H1 (cell line): ENCODE results near the gene ABLIM1. TPM values are rescaled to one million over a fixed set of nuclear protein-coding genes. Genes with fewer than 3 reads are reported as not detected.

Source experiments
- CTCF ChIA-PET: fragments of 300-600 bp; sonication (Branson Sonifier 250); formaldehyde crosslinking; loops from one replicate; lab custom pipeline; 2021; ENCODE audit not compliant: partially characterized antibody; lab: Charles Lee
- POLR2A ChIA-PET: fragments of 300-600 bp; sonication (Branson Sonifier 250); formaldehyde crosslinking; loops from one replicate; lab custom pipeline; 2021; ENCODE audit warnings: inconsistent platforms; ENCODE audit not compliant: partially characterized antibody; lab: Charles Lee
- DNase-seq, 2 experiments: peaks; one replicate each; pipeline versions ENCODE4 v3.0.0 to v3.0.0-alpha.2; 2010 to 2022; ENCODE audit warnings: low spot score in 2 of 2, low read depth in 1 of 2, mixed read lengths in 1 of 2
- FAIRE-seq: peaks from 2 replicates; lab custom pipeline; 2011; peaks lifted over from hg19 to GRCh38; lab: Jason Lieb, UNC
- H2AFZ ChIP-seq: 2 replicates; pipeline ENCODE4 v1.8.1; 2012; ENCODE audit warnings: low read length, inconsistent platforms
- H2AK5ac ChIP-seq: 2 replicates; pipeline ENCODE4 v1.6.1; 2013; ENCODE audit warnings: low read depth, low read length
- H2BK120ac ChIP-seq: replicated peaks from 2 replicates; pipeline ENCODE3; 2013; ENCODE audit warnings: low read depth, low read length, inconsistent platforms
- H2BK12ac ChIP-seq: 2 replicates; pipeline ENCODE4 v1.6.1; 2013; ENCODE audit warnings: low read depth, low read length
- H2BK15ac ChIP-seq: 2 replicates; pipeline ENCODE4 v1.6.1; 2013; ENCODE audit warnings: low read length
- H2BK20ac ChIP-seq: 2 replicates; pipeline ENCODE4 v1.6.1; 2013; ENCODE audit warnings: low read length
- H2BK5ac ChIP-seq: 2 replicates; pipeline ENCODE4 v1.6.1; 2013; ENCODE audit warnings: low read depth, low read length
- H3K14ac ChIP-seq: 2 replicates; pipeline ENCODE4 v1.6.1; 2013; ENCODE audit warnings: inconsistent platforms; ENCODE audit not compliant: insufficient read length
- H3K18ac ChIP-seq: 2 replicates; pipeline ENCODE4 v1.6.1; 2013; ENCODE audit warnings: low read length; ENCODE audit errors: extremely low read depth
- H3K23ac ChIP-seq: 2 replicates; pipeline ENCODE4 v1.6.1; 2013; ENCODE audit warnings: inconsistent platforms; ENCODE audit not compliant: insufficient read length
- H3K23me2 ChIP-seq: 2 replicates; pipeline ENCODE4 v1.6.1; 2013; ENCODE audit warnings: low read depth, low read length
- H3K27ac ChIP-seq: 2 replicates; pipeline ENCODE4 v1.6.1; 2011; ENCODE audit warnings: low read depth, low read length, inconsistent platforms
- H3K27me3 ChIP-seq, 4 experiments: replicated peaks in 1 of 4; 1 replicate in 1 of 4; 2 replicates in 3 of 4; pipeline versions ENCODE4 v1.6.1 to v1.8.1; 2011 to 2013; ENCODE audit warnings: low read length in 3 of 4, mild to moderate bottlenecking in 3 of 4, inconsistent platforms in 2 of 4, mixed read lengths in 2 of 4, moderate library complexity in 1 of 4; ENCODE audit not compliant: control insufficient read depth in 3 of 4, insufficient read depth in 3 of 4; ENCODE audit errors: extremely low read depth in 1 of 4
- H3K36me3 ChIP-seq, 4 experiments: 2 replicates each; pipeline versions ENCODE4 v1.6.1 to v1.8.1; 2011 to 2013; ENCODE audit warnings: mild to moderate bottlenecking in 4 of 4, low read length in 3 of 4, moderate library complexity in 2 of 4, control low read depth in 1 of 4, inconsistent platforms in 1 of 4; ENCODE audit not compliant: insufficient read depth in 4 of 4, control insufficient read depth in 2 of 4
- H3K4ac ChIP-seq: replicated peaks from 2 replicates; pipeline ENCODE3; 2013; ENCODE audit warnings: low read length, low read depth, mixed read lengths, inconsistent platforms; ENCODE audit not compliant: insufficient read length
- H3K4me1 ChIP-seq, 4 experiments: replicated peaks in 1 of 4; 1 replicate in 1 of 4; 2 replicates in 3 of 4; pipeline versions ENCODE4 v1.6.1 to v1.8.1; 2011 to 2013; ENCODE audit warnings: low read length in 3 of 4, inconsistent platforms in 2 of 4, mixed read lengths in 1 of 4; ENCODE audit not compliant: insufficient read depth in 4 of 4, control insufficient read depth in 3 of 4
- H3K4me2 ChIP-seq, 2 experiments: 2 replicates each; pipeline versions ENCODE4 v1.6.1 to v1.8.1; 2011 to 2013; ENCODE audit warnings: low read depth in 2 of 2, low read length in 2 of 2, control low read depth in 1 of 2, inconsistent platforms in 1 of 2, mild to moderate bottlenecking in 1 of 2; ENCODE audit not compliant: insufficient read depth in 1 of 2
- H3K4me3 ChIP-seq, 4 experiments: fragments of 200-600, 300-600 bp in 1 of 4; sonication (generic), shearing (Covaris generic), sonication (Bioruptor Twin) in 1 of 4; 2 replicates each; pipeline versions ENCODE4 v1.5.1 to v1.8.1; 2011 to 2016; ENCODE audit warnings: low read length in 4 of 4, low read depth in 3 of 4, control low read depth in 2 of 4, inconsistent platforms in 2 of 4, mild to moderate bottlenecking in 2 of 4, mixed read lengths in 1 of 4, moderate library complexity in 1 of 4; ENCODE audit not compliant: insufficient read depth in 2 of 4; ENCODE audit errors: extremely low read depth in 1 of 4
- H3K56ac ChIP-seq: replicated peaks from 2 replicates; pipeline ENCODE3; 2013; ENCODE audit warnings: low read depth, mild to moderate bottlenecking, mixed read lengths, low read length, inconsistent platforms; ENCODE audit not compliant: insufficient read length
- H3K79me1 ChIP-seq: 2 replicates; pipeline ENCODE4 v1.6.1; 2013; ENCODE audit warnings: low read depth, low read length, control low read depth
- H3K79me2 ChIP-seq, 2 experiments: 2 replicates each; pipeline versions ENCODE4 v1.6.1 to v1.8.1; 2012 to 2013; ENCODE audit warnings: low read length in 2 of 2, mild to moderate bottlenecking in 2 of 2, inconsistent platforms in 1 of 2; ENCODE audit not compliant: insufficient read depth in 2 of 2, control insufficient read depth in 1 of 2
- H3K9ac ChIP-seq, 4 experiments: replicated peaks in 1 of 4; 1 replicate in 1 of 4; 2 replicates in 3 of 4; pipeline versions ENCODE4 v1.6.1 to v1.8.1; 2011 to 2013; ENCODE audit warnings: low read depth in 3 of 4, low read length in 3 of 4, control low read depth in 2 of 4, mild to moderate bottlenecking in 2 of 4, moderate library complexity in 2 of 4, inconsistent platforms in 1 of 4; ENCODE audit errors: extremely low read depth in 1 of 4
- H3K9me3 ChIP-seq, 2 experiments: 2 replicates each; pipeline versions ENCODE4 v1.6.1 to v1.8.1; 2012 to 2013; ENCODE audit warnings: mild to moderate bottlenecking in 2 of 2, moderate library complexity in 2 of 2, control low read depth in 1 of 2, inconsistent platforms in 1 of 2, low read depth in 1 of 2, low read length in 1 of 2, mixed read lengths in 1 of 2; ENCODE audit not compliant: insufficient read depth in 2 of 2
- H4K20me1 ChIP-seq, 2 experiments: replicated peaks in 1 of 2; 2 replicates each; pipeline versions ENCODE3 to v1.8.1; 2011 to 2013; ENCODE audit warnings: inconsistent platforms in 2 of 2, low read length in 2 of 2, mild to moderate bottlenecking in 1 of 2; ENCODE audit not compliant: insufficient read depth in 2 of 2, control insufficient read depth in 1 of 2
- H4K5ac ChIP-seq: 2 replicates; pipeline ENCODE4 v1.6.1; 2013; ENCODE audit warnings: low read length, low read depth, mixed read lengths, inconsistent platforms; ENCODE audit not compliant: insufficient read length
- H4K8ac ChIP-seq: 2 replicates; pipeline ENCODE4 v1.8.0; 2013; ENCODE audit warnings: mild to moderate bottlenecking, moderate library complexity, low read length, inconsistent platforms; ENCODE audit not compliant: insufficient read depth; ENCODE audit errors: extremely low read depth
- H4K91ac ChIP-seq: replicated peaks from 2 replicates; pipeline ENCODE3; 2013; ENCODE audit warnings: low read length, mixed read lengths, inconsistent platforms; ENCODE audit not compliant: insufficient read length
- ASH2L ChIP-seq: fragments of 200-600, 300-600 bp; sonication (generic); IDR thresholded peaks from one replicate; pipeline ENCODE4 v1.7.1; 2017; ENCODE audit warnings: low read length
- BACH1 ChIP-seq: IDR thresholded peaks from 2 replicates; pipeline ENCODE4 v1.6.1; 2012; ENCODE audit warnings: low read length, improper control_type of control experiment
- GABPA ChIP-seq: IDR thresholded peaks from 2 replicates; pipeline ENCODE4 v1.6.1; 2011; ENCODE audit warnings: mild to moderate bottlenecking, low read length, moderate library complexity, borderline replicate concordance; ENCODE audit not compliant: insufficient read depth
- KDM1A ChIP-seq: fragments of 200-600, 300-600 bp; sonication (generic); IDR thresholded peaks from 2 replicates; pipeline ENCODE4 v1.7.1; 2016; ENCODE audit warnings: mild to moderate bottlenecking, low read length, borderline replicate concordance
- NRF1 ChIP-seq: IDR thresholded peaks from 2 replicates; pipeline ENCODE4 v1.6.1; 2011; ENCODE audit warnings: mild to moderate bottlenecking, low read depth, low read length, improper control_type of control experiment
- PHF8 ChIP-seq: fragments of 200-600 bp; sonication (generic); conservative IDR thresholded peaks from 2 replicates; pipeline ENCODE4 v1.7.1; 2012; ENCODE audit warnings: low read depth, mild to moderate bottlenecking, inconsistent platforms, low read length, moderate library complexity
- RFX5 ChIP-seq: IDR thresholded peaks from 2 replicates; pipeline ENCODE4 v1.6.1; 2011; ENCODE audit warnings: low read depth, low read length, improper control_type of control experiment, borderline replicate concordance
- SIRT6 ChIP-seq: IDR thresholded peaks from one replicate; pipeline ENCODE4 v1.7.1; 2012; ENCODE audit warnings: low read length, inconsistent platforms
- WGBS, 2 experiments: shearing (Covaris generic) in 1 of 2; methylation state at CpG; one replicate each; pipeline versions ENCODE4 v1.1.6 to v1.1.7; 2013 to 2015; ENCODE audit warnings: low lambda C conversion rate in 2 of 2, mixed read lengths in 2 of 2, inconsistent platforms in 1 of 2, low coverage in 1 of 2, missing lambda C conversion rate in 1 of 2; ENCODE audit not compliant: insufficient replicate concordance in 2 of 2, insufficient coverage in 1 of 2, insufficient read length in 1 of 2; ENCODE audit errors: extremely low coverage in 1 of 2, missing lambda C conversion rate in 1 of 2; 5-methylcytosine and 5-hydroxymethylcytosine counted together
- polyA plus RNA-seq, 7 experiments: library from polyadenylated mRNA; depleted of rRNA in 3 of 7; stranded (reverse) in 5 of 7; unstranded in 2 of 7; fragments of >200 nt in 5 of 7; fragments of 200-250 nt in 2 of 7; gene quantifications; 1 replicate in 5 of 7; 2 replicates in 1 of 7; 4 replicates in 1 of 7; pipeline versions ENCODE4 v1.2.1 to v1.2.3, GENCODE V29; 2011 to 2013; ENCODE audit warnings: missing spikeins in 2 of 7, mixed read lengths in 2 of 7
- total RNA-seq: library from RNA; stranded (reverse); fragmentation: NEBNext Ultra II Directional; extraction: Animal tissue kit (Norgen Biotek cat#: 25700); gene quantifications from 2 replicates; pipeline ENCODE4 v1.2.1, GENCODE V29; 2021

ABLIM1 gene
- total and polyA plus RNA-seq, 2 of the 8 experiments (the other 6 are each of a cell fraction or from before 2014, with no cell fraction given) = 51.2 to 51.7 TPM

GRCh38 chr10:114593816-114594468 is 64.1 kb downstream of the ABLIM1 start:
- Histone ChIP-seq H4K20me1 (no peaks in the 10 kb centered on the region), H4K8ac (no peak overlapping the region), H3K9me3 (no peaks in the 10 kb centered on the region), H3K4ac (no peak overlapping the region), H2BK120ac (no peak overlapping the region), H2BK20ac (no peak overlapping the region), H3K27me3 (no peaks in the 10 kb centered on the region), H3K14ac (no peak overlapping the region), H2BK5ac (no peak overlapping the region), H4K5ac (no peak overlapping the region), H3K23ac (no peak overlapping the region), H3K36me3 (no peaks in the 10 kb centered on the region), H4K91ac (no peak overlapping the region), H3K27ac (no peak overlapping the region), H2BK12ac (no peak overlapping the region), H3K4me1 (no peaks in the 10 kb centered on the region), H2AFZ (no peak overlapping the region), H3K4me2 (no peak overlapping the region)
- FAIRE-seq = no peak
- CTCF ChIA-PET = no interaction called here
- TF ChIP-seq KDM1A (no peak), NRF1 (no peak), PHF8 (no peak), SIRT6 (no peak), RFX5 (no peak), ASH2L (no peak), BACH1 (no peak), GABPA (no peak)
- TF ChIP-seq, all 59 proteins: peak for 0
- Histone ChIP-seq H3K79me1 (no peaks in the 10 kb centered on the region), H3K23me2 (no peaks in the 10 kb centered on the region), H2AK5ac (no peak overlapping the region), H2BK15ac (no peak overlapping the region), H3K79me2 (no peaks in the 10 kb centered on the region), H3K56ac (no peak overlapping the region), H3K18ac (no peak overlapping the region), H3K4me3 (no peak overlapping the region), H3K9ac (no peak overlapping the region; a peak in 1 of 7 replicates)
- WGBS, 2 experiments = 85% methylated on average over 1 of the region's 1 CpG; no CpG with 5 or more reads in 1 of the 2 experiments
- no peak for DNase-seq
- POLR2A ChIA-PET = interaction anchor here (1.3 kb wide), 1 partner anchor 11 kb away, joined by 3 read pairs; no protein-coding TSS in a partner anchor
